Glutamatergic neuron (in vitro differentiated cells): ENCODE data around the gene TLE1. TPM values are rescaled to one million over a fixed set of nuclear protein-coding genes. Genes with fewer than 3 reads are reported as not detected.

Experiments used
- DNase-seq: peaks from one replicate; pipeline ENCODE4 v3.0.0; 2022
- H3K27ac Mint-ChIP-seq: one replicate; pipeline ENCODE4 v1.8.0; 2020; ENCODE audit warnings: mild to moderate bottlenecking, mixed read lengths, inconsistent platforms; ENCODE audit not compliant: unreplicated experiment
- H3K27me3 Mint-ChIP-seq: one replicate; pipeline ENCODE4 v1.8.0; 2020; ENCODE audit warnings: mild to moderate bottlenecking, moderate library complexity, mixed read lengths, inconsistent platforms; ENCODE audit not compliant: unreplicated experiment
- H3K36me3 Mint-ChIP-seq: one replicate; pipeline ENCODE4 v1.8.0; 2020; ENCODE audit warnings: mild to moderate bottlenecking, mixed read lengths, inconsistent platforms; ENCODE audit not compliant: unreplicated experiment
- H3K4me1 Mint-ChIP-seq: one replicate; pipeline ENCODE4 v1.8.0; 2020; ENCODE audit warnings: mild to moderate bottlenecking, low read depth, mixed read lengths, inconsistent platforms; ENCODE audit not compliant: unreplicated experiment
- H3K4me3 Mint-ChIP-seq: one replicate; pipeline ENCODE4 v1.8.0; 2020; ENCODE audit warnings: mild to moderate bottlenecking, mixed read lengths, inconsistent platforms; ENCODE audit not compliant: unreplicated experiment
- H3K9me3 Mint-ChIP-seq: one replicate; pipeline ENCODE4 v1.8.0; 2020; ENCODE audit warnings: mild to moderate bottlenecking, moderate library complexity, mixed read lengths, inconsistent platforms; ENCODE audit not compliant: unreplicated experiment
- total RNA-seq: library from RNA; stranded (reverse); fragmentation: NEBNext Ultra II Directional; extraction: Animal tissue kit (Norgen Biotek cat#: 25700); gene quantifications from one replicate; pipeline ENCODE4 v1.2.1, GENCODE V29; 2021; ENCODE audit not compliant: unreplicated experiment
- TF ChIP-seq, protein P1 (sequence below): fragments of 200-600 bp; sonication (generic); IDR thresholded peaks from one replicate; pipeline ENCODE4 v1.5.0; 2021; ENCODE audit not compliant: partially characterized antibody, unreplicated experiment

Gene TLE1
- total RNA-seq, 1 donor from 2014 or later = 345 TPM

- Mint-ChIP-seq H3K27me3 (peaks cover 2% of the 10 kb centered on the region), H3K4me1 (peaks cover 35% of the 10 kb centered on the region), H3K4me3 (no peak overlapping the region), H3K9me3 (peaks cover 2% of the 10 kb centered on the region), H3K27ac (no peak overlapping the region), H3K36me3 (no peaks in the 10 kb centered on the region)
- DNase-seq = no peak
- TF ChIP-seq, protein P1, sequence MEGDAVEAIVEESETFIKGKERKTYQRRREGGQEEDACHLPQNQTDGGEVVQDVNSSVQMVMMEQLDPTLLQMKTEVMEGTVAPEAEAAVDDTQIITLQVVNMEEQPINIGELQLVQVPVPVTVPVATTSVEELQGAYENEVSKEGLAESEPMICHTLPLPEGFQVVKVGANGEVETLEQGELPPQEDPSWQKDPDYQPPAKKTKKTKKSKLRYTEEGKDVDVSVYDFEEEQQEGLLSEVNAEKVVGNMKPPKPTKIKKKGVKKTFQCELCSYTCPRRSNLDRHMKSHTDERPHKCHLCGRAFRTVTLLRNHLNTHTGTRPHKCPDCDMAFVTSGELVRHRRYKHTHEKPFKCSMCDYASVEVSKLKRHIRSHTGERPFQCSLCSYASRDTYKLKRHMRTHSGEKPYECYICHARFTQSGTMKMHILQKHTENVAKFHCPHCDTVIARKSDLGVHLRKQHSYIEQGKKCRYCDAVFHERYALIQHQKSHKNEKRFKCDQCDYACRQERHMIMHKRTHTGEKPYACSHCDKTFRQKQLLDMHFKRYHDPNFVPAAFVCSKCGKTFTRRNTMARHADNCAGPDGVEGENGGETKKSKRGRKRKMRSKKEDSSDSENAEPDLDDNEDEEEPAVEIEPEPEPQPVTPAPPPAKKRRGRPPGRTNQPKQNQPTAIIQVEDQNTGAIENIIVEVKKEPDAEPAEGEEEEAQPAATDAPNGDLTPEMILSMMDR = no peak
Observed at GRCh38 chr9:81549500-81550206, 139.7 kb downstream of the TLE1 start.

DNA sequence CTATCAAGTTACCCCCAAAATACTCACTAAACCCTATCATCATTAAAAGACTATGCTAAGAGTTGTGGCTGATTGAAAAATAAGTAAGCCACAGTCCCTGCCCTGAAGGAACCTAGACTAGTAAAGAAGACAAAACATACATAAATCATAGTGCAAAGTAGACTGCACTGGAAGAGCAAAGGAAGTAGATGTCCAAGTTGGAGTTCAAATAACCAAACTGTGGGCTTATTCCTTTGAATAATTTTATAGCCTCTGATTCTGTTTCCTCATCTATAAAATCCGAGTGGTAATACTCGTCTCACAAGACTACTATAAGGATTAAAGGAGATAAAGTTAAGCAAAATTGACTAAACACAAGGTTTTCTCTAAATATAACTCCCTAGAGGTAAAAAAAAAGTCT is 140.4 kb downstream of the TLE1 start:
- peaks cover 2% of the 10 kb centered on the region for H3K9me3 Mint-ChIP-seq
- TF ChIP-seq, protein P1 = no peak
- peaks cover 2% of the 10 kb centered on the region for H3K27me3 Mint-ChIP-seq
- peaks cover 35% of the 10 kb centered on the region for H3K4me1 Mint-ChIP-seq
- H3K36me3 Mint-ChIP-seq = no peaks in the 10 kb centered on the region
- H3K27ac Mint-ChIP-seq = no peak overlapping the region
- no peak for DNase-seq
- H3K4me3 Mint-ChIP-seq = no peak overlapping the region

- Mint-ChIP-seq H3K4me1 (peaks cover 26% of the 10 kb centered on the region), H3K27me3 (peaks cover 2% of the 10 kb centered on the region), H3K36me3 (no peaks in the 10 kb centered on the region), H3K9me3 (peaks cover 2% of the 10 kb centered on the region), H3K27ac (no peak overlapping the region), H3K4me3 (no peak overlapping the region)
- TF ChIP-seq, protein P1 = no peak
- DNase-seq = no peak
Observed at GRCh38 chr9:81546489-81546888, 142.9 kb downstream of the TLE1 start.

- TF ChIP-seq, protein P1 = no peak
- no peak for DNase-seq
- Mint-ChIP-seq H3K9me3 (peaks cover 2% of the 10 kb centered on the region), H3K4me1 (peaks cover 15% of the 10 kb centered on the region), H3K36me3 (no peaks in the 10 kb centered on the region), H3K4me3 (no peak overlapping the region), H3K27me3 (no peaks in the 10 kb centered on the region), H3K27ac (no peak overlapping the region)
Observed at GRCh38 chr9:81543695-81544094, 145.7 kb downstream of the TLE1 start.

DNA sequence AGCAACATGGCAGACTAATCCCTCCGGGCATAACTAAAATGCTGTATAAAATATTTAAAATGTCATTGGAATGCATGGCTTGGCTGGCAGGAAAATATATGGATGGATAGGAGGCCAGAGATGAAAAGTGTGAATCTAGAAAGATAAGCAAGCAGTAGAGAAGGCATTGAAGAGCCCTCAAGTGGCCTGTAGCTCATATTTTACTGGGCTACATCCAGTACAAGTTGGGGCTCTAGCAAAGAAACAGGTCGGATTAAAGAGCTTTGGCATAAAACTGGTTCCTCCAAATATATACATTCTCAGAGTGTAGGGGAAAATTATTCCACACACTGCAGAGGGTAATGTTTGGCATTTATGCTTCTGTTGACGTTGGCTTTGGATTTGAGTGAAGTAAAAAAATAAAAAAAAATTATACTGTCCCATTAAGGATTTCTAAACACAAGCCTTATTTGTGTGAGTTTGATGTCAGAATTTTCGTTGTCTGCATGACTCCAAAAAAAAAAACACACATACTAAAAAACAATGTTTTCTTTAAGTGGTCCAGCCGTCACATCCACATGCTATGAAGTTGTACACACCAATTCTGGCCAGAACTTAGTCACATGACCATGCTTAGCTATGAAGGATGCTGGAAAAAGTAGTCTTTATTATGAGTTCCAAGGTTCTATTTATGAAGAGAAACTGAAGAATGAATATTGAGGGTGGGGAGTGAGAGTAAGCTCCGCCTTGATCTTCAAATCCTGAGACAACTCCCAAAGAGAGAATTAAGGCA is 147.0 kb downstream of the TLE1 start:
- H3K36me3 Mint-ChIP-seq = no peaks in the 10 kb centered on the region
- TF ChIP-seq, protein P1 = no peak
- H3K4me3 Mint-ChIP-seq = no peak overlapping the region
- H3K27ac Mint-ChIP-seq = no peak overlapping the region
- DNase-seq = no peak
- H3K9me3 Mint-ChIP-seq = peaks cover 2% of the 10 kb centered on the region
- H3K4me1 Mint-ChIP-seq = peaks cover 14% of the 10 kb centered on the region
- no peaks in the 10 kb centered on the region for H3K27me3 Mint-ChIP-seq
